Gastroesophageal sphincter (tissue), 3 donors: ENCODE results near the gene PAPOLB.

ENCODE experiments used
- POLR2A ChIP-seq, 2 donors: fragments of 450-650 bp; IDR thresholded peaks; one replicate each; pipeline ENCODE4 v1.6.1; 2017; ENCODE audit warnings: antibody characterized with exemption in 2 of 2, mild to moderate bottlenecking in 2 of 2, moderate library complexity in 1 of 2
- POLR2AphosphoS5 ChIP-seq: sonication (generic); formaldehyde crosslinking; IDR thresholded peaks from one replicate; pipeline ENCODE4 v1.6.1; 2017; ENCODE audit warnings: antibody characterized with exemption
- TF ChIP-seq, protein P1 (sequence below), 4 experiments: fragments of 200-600 bp in 2 of 4; fragments of 450-650 bp in 2 of 4; sonication (generic) in 1 of 4; IDR thresholded peaks; one replicate each; pipeline ENCODE4 v1.5.1; 2017 to 2019; ENCODE audit warnings: antibody characterized with exemption in 4 of 4, mild to moderate bottlenecking in 2 of 4, moderate library complexity in 2 of 4

DNA sequence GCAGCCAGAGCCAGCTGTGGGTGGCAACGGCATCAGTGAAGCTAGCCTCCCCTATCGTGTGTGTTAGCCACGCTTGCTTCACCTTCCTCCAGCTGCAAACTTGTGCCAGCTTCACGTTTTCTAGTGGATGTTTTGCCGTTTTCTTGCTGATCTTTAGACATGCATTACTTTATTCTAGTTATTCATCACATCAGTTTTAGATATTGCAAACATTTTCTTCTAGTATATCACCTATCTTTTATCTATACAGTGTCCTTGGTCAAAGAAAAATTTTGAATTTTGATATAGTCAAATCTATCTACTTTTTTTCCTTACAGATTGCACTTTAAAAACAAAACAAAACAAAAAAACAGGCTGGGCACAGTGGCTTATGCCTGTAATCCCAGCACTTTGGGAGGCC, 6.7 kb upstream of the PAPOLB start:
- TF ChIP-seq, protein P1, sequence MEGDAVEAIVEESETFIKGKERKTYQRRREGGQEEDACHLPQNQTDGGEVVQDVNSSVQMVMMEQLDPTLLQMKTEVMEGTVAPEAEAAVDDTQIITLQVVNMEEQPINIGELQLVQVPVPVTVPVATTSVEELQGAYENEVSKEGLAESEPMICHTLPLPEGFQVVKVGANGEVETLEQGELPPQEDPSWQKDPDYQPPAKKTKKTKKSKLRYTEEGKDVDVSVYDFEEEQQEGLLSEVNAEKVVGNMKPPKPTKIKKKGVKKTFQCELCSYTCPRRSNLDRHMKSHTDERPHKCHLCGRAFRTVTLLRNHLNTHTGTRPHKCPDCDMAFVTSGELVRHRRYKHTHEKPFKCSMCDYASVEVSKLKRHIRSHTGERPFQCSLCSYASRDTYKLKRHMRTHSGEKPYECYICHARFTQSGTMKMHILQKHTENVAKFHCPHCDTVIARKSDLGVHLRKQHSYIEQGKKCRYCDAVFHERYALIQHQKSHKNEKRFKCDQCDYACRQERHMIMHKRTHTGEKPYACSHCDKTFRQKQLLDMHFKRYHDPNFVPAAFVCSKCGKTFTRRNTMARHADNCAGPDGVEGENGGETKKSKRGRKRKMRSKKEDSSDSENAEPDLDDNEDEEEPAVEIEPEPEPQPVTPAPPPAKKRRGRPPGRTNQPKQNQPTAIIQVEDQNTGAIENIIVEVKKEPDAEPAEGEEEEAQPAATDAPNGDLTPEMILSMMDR (IDR thresholded peaks at IDR 0.05): no peak
- TF ChIP-seq POLR2A (IDR thresholded peaks at IDR 0.05) (no peak), POLR2AphosphoS5 (no peak)
